Activated CD4-positive, alpha-beta T cell treated with anti-CD3 and anti-CD28 coated beads, Interleukin-2, Interleukin-6, amounts not matched to agents 100 ng/mL and 50 ng/mL, durations not matched to agents 16 hours and 8 hours (primary cell): ENCODE results near the gene TRAF3IP3.

Source experiments
- DNase-seq: peaks from one replicate; pipeline ENCODE4 v3.0.0-alpha.2; 2020

TRAF3IP3 gene

DNA sequence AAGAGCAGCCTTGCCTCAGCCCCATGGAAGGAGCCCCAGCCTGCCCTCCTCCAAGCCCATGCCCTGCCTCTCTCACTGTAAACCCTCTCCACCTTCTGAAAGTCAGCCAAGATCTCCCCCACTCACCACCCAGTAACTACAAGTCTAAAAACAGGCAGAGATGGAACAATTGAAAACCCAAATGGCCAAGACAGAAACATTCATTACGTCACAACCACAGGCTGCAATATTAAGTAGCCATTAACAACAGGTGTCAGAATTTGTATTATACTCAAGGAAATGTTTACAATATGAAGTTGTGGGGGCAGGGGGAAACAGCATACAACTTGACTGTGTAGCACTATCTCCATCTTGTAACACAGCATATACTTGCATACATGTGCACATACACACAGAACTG is 47.7 kb downstream of the TRAF3IP3 start:
- no peak for DNase-seq

GRCh38 chr1:209805341-209805781 is 49.5 kb downstream of the TRAF3IP3 start:
- DNase-seq = no peak

DNA sequence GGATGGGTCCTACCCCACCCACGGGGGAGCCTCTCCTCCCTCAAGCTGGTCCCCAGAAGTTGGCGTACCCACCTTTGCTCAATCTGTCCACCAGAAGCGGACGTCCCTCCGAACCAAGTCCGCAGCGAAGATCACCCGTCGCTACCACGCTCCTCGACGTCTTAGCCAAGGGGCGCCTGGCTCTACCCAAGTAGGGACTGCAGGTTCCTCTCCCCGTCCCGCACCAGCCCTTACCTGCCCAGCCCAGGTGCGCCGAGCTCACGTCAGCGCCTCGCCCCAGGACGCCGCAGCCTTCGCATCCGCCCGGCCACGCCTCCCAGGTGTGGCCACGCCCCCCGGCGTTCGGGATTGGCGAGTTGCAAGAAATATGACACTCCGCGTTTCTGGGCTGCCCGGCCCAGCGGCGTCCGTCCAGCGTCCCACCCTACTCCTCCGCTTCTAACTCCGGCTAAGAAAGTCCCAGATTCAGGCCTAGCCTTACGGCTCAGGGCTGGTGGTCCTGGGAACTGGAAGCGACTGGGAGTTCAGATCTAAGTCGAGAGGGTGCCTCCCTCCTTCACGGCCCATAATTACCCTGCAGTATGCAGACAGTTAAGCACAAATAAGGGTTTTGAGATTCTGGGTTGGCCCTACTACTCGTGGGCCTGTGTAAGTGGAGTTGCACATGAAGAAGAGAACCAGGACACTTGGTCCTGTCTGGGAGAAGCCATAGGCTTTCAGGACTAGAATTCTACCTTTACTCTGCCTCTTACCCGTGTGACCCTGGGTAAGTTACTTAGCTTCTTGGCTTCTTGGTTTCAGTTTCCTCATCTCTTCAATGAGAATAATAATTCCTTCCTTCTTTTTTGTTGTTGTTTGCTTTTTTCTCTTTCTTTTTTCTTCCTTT is 50.3 kb downstream of the TRAF3IP3 start, which contains the start of gene IRF6:
IRF6 (minus strand) TSS at position 268 of the 886 bp plus-strand sequence. CDS start 4,729 bp downstream, outside the sequence.
- DNase-seq = peak; percentile 24

GRCh38 chr1:209807509-209807908 is 51.7 kb downstream of the TRAF3IP3 start:
- DNase-seq = no peak

- DNase-seq = no peak
These were observed 52.3 kb downstream of the TRAF3IP3 start for GRCh38 chr1:209808059-209808581.

- DNase-seq = no peak
These were observed 53.8 kb downstream of the TRAF3IP3 start for GRCh38 chr1:209809611-209810010.

- no peak for DNase-seq
These were observed 54.9 kb downstream of the TRAF3IP3 start for GRCh38 chr1:209810783-209811182.

DNA sequence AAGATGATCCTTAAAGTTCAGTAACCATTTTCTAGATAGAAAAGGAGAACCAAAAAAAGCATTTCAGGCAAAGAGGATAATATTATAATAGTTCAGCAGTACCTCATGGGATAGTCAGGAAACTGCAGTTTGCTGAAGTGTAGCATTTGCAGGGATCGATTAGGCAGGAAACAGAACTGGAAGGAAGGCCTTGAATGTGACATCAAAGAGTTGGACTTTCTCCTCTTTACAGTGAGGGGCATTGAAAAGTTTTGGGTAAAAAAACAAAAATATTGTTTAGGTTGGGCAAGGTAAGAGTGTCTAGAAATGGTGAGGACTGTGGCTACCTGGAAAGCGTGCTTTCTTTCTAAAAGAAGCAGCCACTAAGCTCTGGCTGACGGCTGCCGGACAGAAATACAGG is 58.0 kb downstream of the TRAF3IP3 start:
- DNase-seq = no peak

- DNase-seq = no peak
These were observed 59.6 kb downstream of the TRAF3IP3 start for GRCh38 chr1:209815490-209815889.

GRCh38 chr1:209815931-209816341 is 60.1 kb downstream of the TRAF3IP3 start:
- no peak for DNase-seq

- DNase-seq = no peak
These were observed 61.1 kb downstream of the TRAF3IP3 start for GRCh38 chr1:209816923-209817322.

GRCh38 chr1:209817691-209818090 is 61.8 kb downstream of the TRAF3IP3 start:
- no peak for DNase-seq

GRCh38 chr1:209819058-209819457 is 63.2 kb downstream of the TRAF3IP3 start:
- no peak for DNase-seq

- no peak for DNase-seq
These were observed 65.1 kb downstream of the TRAF3IP3 start for GRCh38 chr1:209820986-209821385.

DNA sequence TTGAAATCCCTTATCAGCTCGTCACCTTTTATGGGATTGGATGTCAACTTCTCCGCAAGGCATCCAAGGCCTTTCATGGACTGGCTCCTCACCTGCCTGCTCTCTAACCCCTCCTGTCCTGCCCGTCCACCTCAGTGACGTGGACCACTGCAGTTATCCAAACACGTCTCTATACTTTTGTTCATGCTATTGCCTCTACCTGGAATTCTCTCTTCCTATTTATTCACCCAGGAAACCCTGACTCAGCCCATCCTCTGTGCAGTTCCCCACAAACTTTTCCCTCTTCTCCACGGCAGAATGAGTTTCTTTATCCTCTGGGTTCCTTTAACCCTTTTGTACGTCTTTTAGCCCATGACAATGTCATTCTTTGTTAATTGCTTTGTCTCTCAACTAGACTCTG is 66.9 kb downstream of the TRAF3IP3 start:
- DNase-seq = no peak

DNA sequence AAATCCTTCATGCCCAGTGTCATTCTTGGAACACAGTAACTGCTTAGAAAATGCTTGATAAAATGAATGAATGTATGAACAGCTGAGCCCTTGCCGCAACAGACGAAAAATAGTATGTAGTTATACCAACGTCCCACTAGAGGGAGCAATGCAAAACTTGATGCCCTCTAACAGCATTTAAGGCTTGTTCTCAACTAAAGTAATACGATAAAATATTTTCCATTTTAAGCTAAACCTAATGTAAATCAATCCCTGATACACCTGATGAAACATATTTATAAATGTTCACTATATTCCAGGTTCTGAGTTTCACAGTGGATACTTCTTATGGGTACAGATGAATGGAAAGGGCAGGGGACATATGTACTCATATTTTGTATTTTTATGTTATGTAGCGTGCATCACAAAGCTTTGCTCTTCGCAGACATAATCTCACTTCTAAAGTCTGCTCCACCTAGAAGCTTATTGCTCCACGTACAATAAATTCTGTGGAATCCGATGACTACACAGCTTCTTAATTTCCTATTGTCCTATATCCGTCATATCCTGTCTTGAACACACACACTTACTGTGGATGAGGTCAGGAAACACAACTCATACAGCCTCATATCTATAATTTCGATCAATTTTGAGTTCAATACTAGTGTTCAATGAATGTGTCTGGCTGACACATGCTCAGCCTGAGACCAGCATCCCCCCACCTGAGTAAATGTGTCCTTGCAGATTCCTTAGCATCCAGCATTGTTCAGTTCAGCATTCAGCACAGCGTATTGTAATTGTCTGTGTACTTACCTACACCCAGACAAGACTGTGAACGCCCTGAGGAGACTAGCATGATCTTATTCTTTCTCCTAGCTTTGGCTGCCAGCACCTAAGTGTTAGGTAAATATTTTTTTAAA is 67.5 kb downstream of the TRAF3IP3 start:
- peak; percentile 61 for DNase-seq

GRCh38 chr1:209825591-209826434 is 70.0 kb downstream of the TRAF3IP3 start:
- no peak for DNase-seq

DNA sequence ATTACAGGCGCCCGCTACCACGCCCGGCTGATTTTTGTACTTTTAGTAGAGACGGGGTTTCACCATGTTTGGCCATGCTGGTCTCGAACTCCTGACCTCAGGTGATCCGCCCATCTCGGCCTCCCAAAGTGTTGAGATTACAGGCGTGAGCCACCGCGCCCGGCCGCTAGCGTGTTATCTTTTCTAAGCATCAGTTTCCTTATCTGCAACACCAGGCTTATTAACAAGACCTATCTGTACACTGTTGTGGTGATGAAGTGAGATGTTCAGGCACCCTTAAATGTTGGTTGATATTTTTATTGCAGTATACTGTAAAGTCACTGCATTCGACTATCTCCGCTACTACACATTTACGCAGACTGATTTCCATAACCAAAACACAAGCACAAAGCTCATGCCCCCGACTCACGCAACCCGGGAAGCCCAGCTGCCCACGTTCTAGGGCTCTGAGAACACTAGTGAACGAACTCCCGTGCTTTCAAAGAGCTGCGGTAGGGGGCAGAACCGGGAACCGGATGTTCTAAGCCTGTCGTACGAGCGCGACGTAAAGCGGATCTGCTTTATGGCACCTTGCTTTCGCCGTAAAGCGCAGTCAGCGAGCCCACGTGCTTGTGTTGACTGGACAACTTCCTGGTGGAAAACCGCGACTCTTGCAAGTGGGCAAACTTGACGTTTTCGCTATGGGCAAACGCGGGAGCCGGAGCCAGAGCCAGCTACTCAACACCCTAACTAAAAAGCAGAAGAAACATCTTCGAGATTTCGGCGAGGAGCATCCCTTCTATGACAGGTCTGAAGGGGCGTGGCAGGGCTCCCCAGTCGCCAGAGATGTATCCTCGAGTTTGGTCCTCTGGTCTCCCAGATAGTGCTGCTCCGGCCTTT is 71.8 kb downstream of the TRAF3IP3 start, which contains the start of gene UTP25:
UTP25 (plus strand) TSS at position 589 of the 879 bp plus-strand sequence; CDS start at position 681, 92 bp downstream.
- DNase-seq = peak; percentile 95

DNA sequence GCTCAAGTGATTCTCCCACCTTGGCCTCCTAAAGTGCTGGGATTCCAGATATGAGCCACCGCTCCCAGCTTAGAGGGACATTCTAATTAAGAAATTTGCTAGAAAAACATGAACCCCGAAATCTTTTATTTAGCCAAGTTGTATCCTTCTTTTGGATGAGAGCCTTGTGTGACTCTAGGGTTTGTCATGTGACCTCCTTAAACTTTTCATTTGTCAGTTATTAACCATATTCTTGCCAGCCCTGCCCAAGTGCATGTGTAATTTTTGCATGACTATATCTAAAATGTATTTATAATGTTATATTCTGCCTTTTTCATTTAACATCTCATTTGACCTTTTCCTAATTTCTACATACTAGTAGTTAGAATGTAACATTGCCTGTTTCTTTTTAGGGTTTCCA is 73.9 kb downstream of the TRAF3IP3 start:
- DNase-seq = no peak

GRCh38 chr1:209830722-209831121 is 74.9 kb downstream of the TRAF3IP3 start:
- DNase-seq = no peak

- DNase-seq = no peak
These were observed 75.8 kb downstream of the TRAF3IP3 start for GRCh38 chr1:209831615-209832014.
